ENCODE measurements around the gene TANC1. TPM values are rescaled to one million over a fixed set of nuclear protein-coding genes. Genes with fewer than 3 reads are reported as not detected.

The TANC1 gene
- polyA plus RNA-seq, 1 donor (not counting 4 experiments of a cell fraction or from before 2014, with no cell fraction given): 33.5 TPM

- no peak for TF ChIP-seq EZH2 (IDR thresholded peaks at IDR 0.05; ENCODE audit: low read length)
- no peak for TF ChIP-seq CTCF (optimal IDR thresholded peaks at IDR 0.05 in 1 of 3, IDR thresholded peaks at IDR 0.05 in 1 of 3, conservative IDR thresholded peaks at IDR 0.05 in 1 of 3; ENCODE audit: extremely low read depth in 1 of 3, insufficient read depth in 2 of 3, low read length in 3 of 3)
- Histone ChIP-seq H3K4me1 (ENCODE audit: control insufficient read depth, extremely low read depth, insufficient read depth, low read length) (peaks cover 8% of the 10 kb centered on the region), H3K27me3 (ENCODE audit: control insufficient read depth, extremely low read depth, insufficient read depth, low read length) (no peaks in the 10 kb centered on the region), H3K79me2 (ENCODE audit: control insufficient read depth, insufficient read depth, low read length) (peaks cover 84% of the 10 kb centered on the region), H4K20me1 (ENCODE audit: control insufficient read depth, extremely low read depth, insufficient read depth, low read length) (no peaks in the 10 kb centered on the region), H3K4me3 (ENCODE audit: control insufficient read depth in 2 of 3, extremely low read depth in 1 of 3, insufficient read depth in 2 of 3, low read depth in 1 of 3, low read length in 3 of 3) (no peak overlapping the region), H3K36me3 (ENCODE audit: control insufficient read depth in 2 of 2, extremely low read depth in 1 of 2, insufficient read depth in 2 of 2, low read length in 2 of 2) (peaks cover 4% of the 10 kb centered on the region in 2 experiments), H3K9me3 (ENCODE audit: control insufficient read depth, low read depth, low read length) (no peaks in the 10 kb centered on the region), H3K4me2 (ENCODE audit: control insufficient read depth, extremely low read depth, insufficient read depth, low read depth, low read length) (no peak overlapping the region), H3K9ac (ENCODE audit: control insufficient read depth, extremely low read depth, insufficient read depth, low read length) (no peak overlapping the region), H3K9me1 (ENCODE audit: control insufficient read depth, extremely low read depth, insufficient read depth, low read length) (no peaks in the 10 kb centered on the region), H3K27ac (ENCODE audit: control insufficient read depth, insufficient read depth, low read length) (no peak overlapping the region), H2AFZ (ENCODE audit: control insufficient read depth, low read length) (no peak overlapping the region)
- no peak for DNase-seq (ENCODE audit: low read depth, low spot score)
- no peak for FAIRE-seq
- dilution Hi-C loops (cut with MboI; ENCODE audit: extremely low pct_ligation_motif_present, low sequenced_read_pairs): no loop called here
These were observed 85.5 kb downstream of the TANC1 start for GRCh38 chr2:159054032-159054334.

GRCh38 chr2:159054985-159055384 lies 86.5 kb downstream of the TANC1 start:
- H3K27ac ChIP-seq (ENCODE audit: control insufficient read depth, insufficient read depth, low read length): no peak overlapping the region
- FAIRE-seq (no peak), DNase-seq (ENCODE audit: low read depth, low spot score) (no peak)
- H3K4me2 ChIP-seq (ENCODE audit: control insufficient read depth, extremely low read depth, insufficient read depth, low read depth, low read length): no peak overlapping the region
- H3K9ac ChIP-seq (ENCODE audit: control insufficient read depth, extremely low read depth, insufficient read depth, low read length): no peak overlapping the region
- H3K9me3 ChIP-seq (ENCODE audit: control insufficient read depth, low read depth, low read length): no peaks in the 10 kb centered on the region
- peaks cover 0 to 2% of the 10 kb centered on the region in 2 experiments for H3K36me3 ChIP-seq (ENCODE audit: control insufficient read depth in 2 of 2, extremely low read depth in 1 of 2, insufficient read depth in 2 of 2, low read length in 2 of 2)
- TF ChIP-seq EZH2 (IDR thresholded peaks at IDR 0.05; ENCODE audit: low read length): no peak
- no peak for TF ChIP-seq CTCF (optimal IDR thresholded peaks at IDR 0.05 in 1 of 3, IDR thresholded peaks at IDR 0.05 in 1 of 3, conservative IDR thresholded peaks at IDR 0.05 in 1 of 3; ENCODE audit: extremely low read depth in 1 of 3, insufficient read depth in 2 of 3, low read length in 3 of 3)
- dilution Hi-C loops (cut with MboI; ENCODE audit: extremely low pct_ligation_motif_present, low sequenced_read_pairs): no loop called here
- no peak overlapping the region for H2AFZ ChIP-seq (ENCODE audit: control insufficient read depth, low read length)
- no peak overlapping the region for H3K4me3 ChIP-seq (ENCODE audit: control insufficient read depth in 2 of 3, extremely low read depth in 1 of 3, insufficient read depth in 2 of 3, low read depth in 1 of 3, low read length in 3 of 3)
- H3K4me1 ChIP-seq (ENCODE audit: control insufficient read depth, extremely low read depth, insufficient read depth, low read length): peaks cover 8% of the 10 kb centered on the region
- H4K20me1 ChIP-seq (ENCODE audit: control insufficient read depth, extremely low read depth, insufficient read depth, low read length): no peaks in the 10 kb centered on the region
- no peaks in the 10 kb centered on the region for H3K27me3 ChIP-seq (ENCODE audit: control insufficient read depth, extremely low read depth, insufficient read depth, low read length)
- peaks cover 81% of the 10 kb centered on the region for H3K79me2 ChIP-seq (ENCODE audit: control insufficient read depth, insufficient read depth, low read length)
- H3K9me1 ChIP-seq (ENCODE audit: control insufficient read depth, extremely low read depth, insufficient read depth, low read length): no peaks in the 10 kb centered on the region
